ENCODE results near the gene GJA4. TPM values are rescaled to one million over a fixed set of nuclear protein-coding genes. Genes with fewer than 3 reads are reported as not detected.

Gene GJA4
- total RNA-seq, 1 experiment from 2014 or later: not detected

DNA sequence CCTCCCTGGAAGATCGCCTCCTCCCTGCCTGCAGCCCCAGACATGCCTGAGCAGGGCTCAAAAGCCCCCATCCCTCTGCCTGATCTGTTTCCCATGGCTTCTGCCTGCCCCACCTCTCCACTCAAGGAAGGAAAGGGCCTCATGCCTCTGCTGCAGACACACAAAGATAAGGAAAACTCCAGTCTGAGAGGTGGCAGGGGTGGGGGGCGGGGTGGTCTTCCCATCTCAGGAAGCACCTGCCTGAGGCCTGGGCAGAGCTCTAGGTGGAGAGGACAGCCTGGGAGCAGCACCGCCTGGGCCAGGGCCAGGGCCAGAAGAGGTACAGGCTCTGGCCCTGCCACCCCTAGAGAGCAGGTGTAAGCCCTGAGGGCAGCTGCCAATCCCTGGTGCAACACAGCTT, 15.9 kb upstream of the GJA4 start:
- ChIA-PET CTCF (no interaction called here), POLR2A (ENCODE audit: unreplicated experiment) (no interaction called here)
- H3K4me2 ChIP-seq: peak overlapping the region; percentile 23; the same call in 1 of the 2 replicates
- intact Hi-C loops (cut with micrococcal nuclease; ENCODE audit: unreplicated experiment): no loop called here
- BruUV-seq (replicated peaks): no TSS peak
- no peaks in the 10 kb centered on the region for H4K20me1 ChIP-seq (ENCODE audit: insufficient read depth)
- H3K9me2 ChIP-seq (ENCODE audit: insufficient read depth): no peaks in the 10 kb centered on the region
- peak in 1 of 2 experiments; percentile 60 for DNase-seq
- peaks cover 26% of the 10 kb centered on the region; the same call in 1 of the 2 replicates for H3F3A ChIP-seq (ENCODE audit: insufficient read depth, low read depth)
- H3K9me3 ChIP-seq (ENCODE audit: insufficient read depth, low read depth): no peaks in the 10 kb centered on the region
- peaks cover 21% of the 10 kb centered on the region for H3K79me2 ChIP-seq (ENCODE audit: low read depth)
- H3K27ac ChIP-seq: peak overlapping the region; percentile 92
- H3K36me3 ChIP-seq (ENCODE audit: low read depth): no peaks in the 10 kb centered on the region
- peaks cover 51% of the 10 kb centered on the region for H3K4me1 ChIP-seq (replicated peaks; ENCODE audit: insufficient read depth)
- H2AFZ ChIP-seq: no peak overlapping the region
- H3K27me3 ChIP-seq (ENCODE audit: insufficient read depth, low read depth): no peaks in the 10 kb centered on the region
- no peak for TF ChIP-seq EZH2 (IDR thresholded peaks at IDR 0.05; ENCODE audit: low read depth)
- TF ChIP-seq, protein P1, sequence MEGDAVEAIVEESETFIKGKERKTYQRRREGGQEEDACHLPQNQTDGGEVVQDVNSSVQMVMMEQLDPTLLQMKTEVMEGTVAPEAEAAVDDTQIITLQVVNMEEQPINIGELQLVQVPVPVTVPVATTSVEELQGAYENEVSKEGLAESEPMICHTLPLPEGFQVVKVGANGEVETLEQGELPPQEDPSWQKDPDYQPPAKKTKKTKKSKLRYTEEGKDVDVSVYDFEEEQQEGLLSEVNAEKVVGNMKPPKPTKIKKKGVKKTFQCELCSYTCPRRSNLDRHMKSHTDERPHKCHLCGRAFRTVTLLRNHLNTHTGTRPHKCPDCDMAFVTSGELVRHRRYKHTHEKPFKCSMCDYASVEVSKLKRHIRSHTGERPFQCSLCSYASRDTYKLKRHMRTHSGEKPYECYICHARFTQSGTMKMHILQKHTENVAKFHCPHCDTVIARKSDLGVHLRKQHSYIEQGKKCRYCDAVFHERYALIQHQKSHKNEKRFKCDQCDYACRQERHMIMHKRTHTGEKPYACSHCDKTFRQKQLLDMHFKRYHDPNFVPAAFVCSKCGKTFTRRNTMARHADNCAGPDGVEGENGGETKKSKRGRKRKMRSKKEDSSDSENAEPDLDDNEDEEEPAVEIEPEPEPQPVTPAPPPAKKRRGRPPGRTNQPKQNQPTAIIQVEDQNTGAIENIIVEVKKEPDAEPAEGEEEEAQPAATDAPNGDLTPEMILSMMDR (conservative IDR thresholded peaks at IDR 0.05): no peak
- no peak overlapping the region for H3K4me3 ChIP-seq

DNA sequence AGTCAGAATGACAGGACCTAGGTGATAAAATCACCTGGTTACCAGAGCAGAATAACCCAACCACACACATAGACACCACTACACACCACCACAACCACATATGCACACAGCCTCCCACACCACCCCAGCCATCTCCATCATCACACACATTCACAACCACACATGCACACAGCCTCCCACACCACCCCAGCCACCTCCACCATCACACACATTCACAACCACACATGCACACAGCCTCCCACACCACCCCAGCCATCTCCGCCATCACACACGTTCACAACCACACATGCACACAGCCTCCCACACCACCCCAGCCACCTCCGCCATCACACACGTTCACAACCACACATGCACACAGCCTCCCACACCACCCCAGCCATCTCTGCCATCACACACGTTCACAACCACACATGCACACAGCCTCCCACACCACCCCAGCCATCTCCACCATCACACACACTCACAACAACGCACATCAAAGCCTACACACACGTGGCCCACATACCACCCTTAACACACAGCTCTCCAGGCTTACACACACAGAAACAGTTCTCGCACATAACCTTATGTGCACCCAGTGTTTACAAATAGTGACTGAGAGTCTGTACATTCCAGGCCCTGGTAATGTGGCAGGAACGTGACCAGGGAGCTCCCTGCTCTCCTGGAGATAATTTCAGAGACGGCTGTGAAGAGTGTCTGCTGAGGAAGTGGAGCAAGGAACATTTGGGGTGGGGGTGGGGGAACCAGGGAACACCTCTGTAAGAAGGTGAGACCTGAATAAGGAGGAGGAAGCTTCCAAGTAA, 15.1 kb upstream of the GJA4 start:
- intact Hi-C loops (cut with micrococcal nuclease; ENCODE audit: unreplicated experiment): no loop called here
- TF ChIP-seq EZH2 (IDR thresholded peaks at IDR 0.05; ENCODE audit: low read depth): no peak
- TF ChIP-seq, protein P1 (conservative IDR thresholded peaks at IDR 0.05): no peak
- POLR2A ChIA-PET (ENCODE audit: unreplicated experiment): interaction anchor here (0.6 to 1.2 kb wide), 3 partner anchors 18 to 992 kb away, joined by 5 to 17 read pairs (median 8); partner anchors contain the start of genes CLSPN and GJB4
- H3K4me1 ChIP-seq (replicated peaks; ENCODE audit: insufficient read depth): peaks cover 57% of the 10 kb centered on the region
- CTCF ChIA-PET: no interaction called here
- no peaks in the 10 kb centered on the region for H3K9me3 ChIP-seq (ENCODE audit: insufficient read depth, low read depth)
- H2AFZ ChIP-seq: no peak overlapping the region
- peaks cover 32% of the 10 kb centered on the region for H3F3A ChIP-seq (ENCODE audit: insufficient read depth, low read depth)
- H3K4me3 ChIP-seq: no peak overlapping the region
- no peaks in the 10 kb centered on the region; the same call in 1 of the 2 replicates for H3K36me3 ChIP-seq (ENCODE audit: low read depth)
- DNase-seq: no peak
- peak overlapping the region; percentile 97; the same call in 1 of the 2 replicates for H3K4me2 ChIP-seq
- no peaks in the 10 kb centered on the region for H3K9me2 ChIP-seq (ENCODE audit: insufficient read depth)
- H3K27me3 ChIP-seq (ENCODE audit: insufficient read depth, low read depth): no peaks in the 10 kb centered on the region
- H3K27ac ChIP-seq: peak overlapping the region; percentile 92
- H3K79me2 ChIP-seq (ENCODE audit: low read depth): peaks cover 29% of the 10 kb centered on the region
- no TSS peak for BruUV-seq (replicated peaks)
- H4K20me1 ChIP-seq (ENCODE audit: insufficient read depth): no peaks in the 10 kb centered on the region

DNA sequence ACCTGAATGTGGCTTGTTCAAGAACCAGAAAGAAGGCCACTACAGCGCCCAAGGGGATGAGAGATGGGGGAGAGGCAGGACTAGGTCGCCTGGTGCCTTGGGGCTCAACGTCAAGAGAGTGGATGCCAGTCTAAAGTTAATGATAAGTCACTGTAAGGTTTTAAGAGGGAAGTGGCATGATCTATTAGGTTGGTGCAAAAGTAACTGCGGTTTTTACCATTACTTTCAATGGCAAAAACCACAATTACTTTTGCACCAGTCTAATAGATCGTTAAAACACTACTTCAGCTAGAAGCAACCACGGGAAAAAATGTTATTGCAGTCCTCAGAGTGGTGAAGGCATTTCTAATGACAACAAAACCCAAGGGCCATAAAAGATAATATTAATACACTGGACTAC, 14.4 kb upstream of the GJA4 start:
- peak overlapping the region; percentile 97 for H3K4me2 ChIP-seq
- peaks cover 63% of the 10 kb centered on the region for H3K4me1 ChIP-seq (replicated peaks; ENCODE audit: insufficient read depth)
- BruUV-seq (replicated peaks): no TSS peak
- H3F3A ChIP-seq (ENCODE audit: insufficient read depth, low read depth): peaks cover 36% of the 10 kb centered on the region
- ChIA-PET POLR2A (ENCODE audit: unreplicated experiment) (interaction anchor here (1.2 kb wide), 1 partner anchor 19 kb away, joined by 5 read pairs; the partner anchor contains the start of gene GJB4), CTCF (no interaction called here)
- no peaks in the 10 kb centered on the region for H3K9me3 ChIP-seq (ENCODE audit: insufficient read depth, low read depth)
- TF ChIP-seq, protein P1 (conservative IDR thresholded peaks at IDR 0.05): no peak
- no peaks in the 10 kb centered on the region; the same call in 1 of the 2 replicates for H3K36me3 ChIP-seq (ENCODE audit: low read depth)
- no peak overlapping the region for H2AFZ ChIP-seq
- H3K4me3 ChIP-seq: no peak overlapping the region
- H4K20me1 ChIP-seq (ENCODE audit: insufficient read depth): no peaks in the 10 kb centered on the region
- no peak for DNase-seq
- no peaks in the 10 kb centered on the region for H3K9me2 ChIP-seq (ENCODE audit: insufficient read depth)
- H3K27ac ChIP-seq: peak overlapping the region; percentile 92
- H3K79me2 ChIP-seq (ENCODE audit: low read depth): peaks cover 36% of the 10 kb centered on the region
- H3K27me3 ChIP-seq (ENCODE audit: insufficient read depth, low read depth): no peaks in the 10 kb centered on the region
- intact Hi-C loops (cut with micrococcal nuclease; ENCODE audit: unreplicated experiment): no loop called here
